ENCODE results near the gene NECTIN4. TPM values are rescaled to one million over a fixed set of nuclear protein-coding genes. Genes with fewer than 3 reads are reported as not detected.

The NECTIN4 gene
- total RNA-seq, 4 donors from 2014 or later, result 0.27 TPM; not detected in 3

GRCh38 chr1:161061419-161061818 lies 27.9 kb downstream of the NECTIN4 start:
- 91 to 98% methylated on average over 4 of the region's 4 CpGs for WGBS, 2 donors
- no peak for DNase-seq
- no peak for TF ChIP-seq POLR2A (IDR thresholded peaks at IDR 0.05)
- TF ChIP-seq CTCF (IDR thresholded peaks at IDR 0.05), result no peak
- Histone ChIP-seq H3K36me3 (no peaks in the 10 kb centered on the region), H3K27me3 (no peaks in the 10 kb centered on the region), H3K4me3 (replicated peaks in 1 of 3) (no peak overlapping the region), H3K4me1 (no peaks in the 10 kb centered on the region), H3K27ac (no peak overlapping the region), H3K9me3 (no peaks in the 10 kb centered on the region)
- intact Hi-C loops (cut with DNase I), result no loop called here

GRCh38 chr1:161059293-161059692 lies 30.1 kb downstream of the NECTIN4 start:
- Histone ChIP-seq H3K27ac (no peak overlapping the region), H3K27me3 (no peaks in the 10 kb centered on the region), H3K4me3 (replicated peaks in 1 of 3) (no peak overlapping the region), H3K4me1 (no peaks in the 10 kb centered on the region), H3K36me3 (no peaks in the 10 kb centered on the region), H3K9me3 (no peaks in the 10 kb centered on the region)
- 78 to 87% methylated on average over 6 of the region's 6 CpGs for WGBS, 2 donors
- intact Hi-C loops (cut with DNase I), result no loop called here
- DNase-seq, result no peak
- TF ChIP-seq CTCF (IDR thresholded peaks at IDR 0.05) (no peak), POLR2A (IDR thresholded peaks at IDR 0.05) (no peak)

GRCh38 chr1:161054805-161055204 lies 34.6 kb downstream of the NECTIN4 start:
- H3K36me3 ChIP-seq, result no peaks in the 10 kb centered on the region

GRCh38 chr1:161054232-161054631 lies 35.1 kb downstream of the NECTIN4 start:
- no peak overlapping the region for H3K27ac ChIP-seq
- no peaks in the 10 kb centered on the region for H3K36me3 ChIP-seq
- H3K4me3 ChIP-seq (replicated peaks in 1 of 3), result no peak overlapping the region
- 85% methylated on average over 2 to 4 of the region's 4 CpGs for WGBS, 2 donors
- H3K4me1 ChIP-seq, result no peaks in the 10 kb centered on the region
- no peaks in the 10 kb centered on the region for H3K27me3 ChIP-seq
- TF ChIP-seq POLR2A (IDR thresholded peaks at IDR 0.05), result no peak
- TF ChIP-seq CTCF (IDR thresholded peaks at IDR 0.05), result no peak
- intact Hi-C loops (cut with DNase I), result no loop called here
- H3K9me3 ChIP-seq, result no peaks in the 10 kb centered on the region
- no peak for DNase-seq

More at GRCh38 chr1:161054805-161055204, 34.6 kb downstream of the NECTIN4 start:
- Histone ChIP-seq H3K9me3 (no peaks in the 10 kb centered on the region), H3K4me1 (no peaks in the 10 kb centered on the region), H3K27me3 (no peaks in the 10 kb centered on the region), H3K4me3 (replicated peaks in 1 of 3) (no peak overlapping the region), H3K27ac (no peak overlapping the region)
- WGBS, 2 donors, result 84 to 85% methylated on average over 7 of the region's 7 CpGs
- TF ChIP-seq CTCF (IDR thresholded peaks at IDR 0.05) (no peak), POLR2A (IDR thresholded peaks at IDR 0.05) (no peak)
- intact Hi-C loops (cut with DNase I), result no loop called here
- DNase-seq, result no peak

- TF ChIP-seq POLR2A (IDR thresholded peaks at IDR 0.05) (no peak), CTCF (IDR thresholded peaks at IDR 0.05) (no peak)
- Histone ChIP-seq H3K27ac (no peak overlapping the region), H3K27me3 (no peaks in the 10 kb centered on the region), H3K9me3 (no peaks in the 10 kb centered on the region), H3K4me1 (no peaks in the 10 kb centered on the region), H3K36me3 (no peaks in the 10 kb centered on the region), H3K4me3 (replicated peaks in 1 of 3) (no peak overlapping the region)
- 76 to 93% methylated on average over 3 of the region's 3 CpGs for WGBS, 2 donors
- no peak for DNase-seq
- intact Hi-C loops (cut with DNase I), result no loop called here
Measured at GRCh38 chr1:161052899-161053298, 36.5 kb downstream of the NECTIN4 start.
